K562 (cell line): ENCODE results near the gene SCLY. TPM values are rescaled to one million over a fixed set of nuclear protein-coding genes. Genes with fewer than 3 reads are reported as not detected.

Experiments used
- ATAC-seq: fragments of 200-7000 bp; cut with Tn5 transposase; 3 replicates; pipeline ENCODE4 v1.9.1; 2020; ENCODE audit warnings: moderate library complexity
- BruUV-seq: library from RNA; stranded (reverse); fragments of 400-500 nt; replicated peaks from 2 replicates; lab custom pipeline; 2021; lab: Mats Ljungman, UMichigan
- CTCF ChIA-PET: fragments of 300-600 bp; formaldehyde crosslinking; extraction: SDS; loops from one replicate; lab custom pipeline; 2021; ENCODE audit warnings: low intra/inter-chr PET ratio; lab: Yijun Ruan, JAX
- POLR2A ChIA-PET: fragments of 300-600, 350-650 bp; sonication (Branson Sonifier 250); formaldehyde crosslinking; extraction: SDS; loops from one replicate; lab custom pipeline; 2021; ENCODE audit warnings: antibody characterized with exemption, inconsistent platforms; lab: Yijun Ruan, JAX
- DNase-seq, 4 experiments: peaks; one replicate each; pipeline versions ENCODE4 v3.0.0 to v3.0.0-alpha.2; 2011 to 2018; ENCODE audit warnings: low spot score in 3 of 4, mixed read lengths in 3 of 4; ENCODE audit errors: extremely low read depth in 1 of 4
- FAIRE-seq: peaks from 2 replicates; lab custom pipeline; 2011; peaks lifted over from hg19 to GRCh38; lab: Jason Lieb, UNC
- H2AFZ ChIP-seq: 2 replicates; pipeline ENCODE4 v1.6.0; 2011; ENCODE audit warnings: low read depth, low read length, control low read depth, inconsistent platforms
- H3K27ac ChIP-seq: fragments of 200-600 bp; 3 replicates; pipeline ENCODE4 v1.8.0; 2011; ENCODE audit warnings: low read depth, mild to moderate bottlenecking, control low read depth, inconsistent platforms, low read length, moderate library complexity, mixed read lengths; ENCODE audit errors: extremely low read depth
- H3K27me3 ChIP-seq, 2 experiments: fragments of 300-600 bp in 1 of 2; 2 replicates in 1 of 2; 3 replicates in 1 of 2; pipeline versions ENCODE4 v1.6.0 to v1.8.0; 2011; ENCODE audit warnings: inconsistent platforms in 2 of 2, low read length in 2 of 2, mild to moderate bottlenecking in 1 of 2, mixed read lengths in 1 of 2, moderate library complexity in 1 of 2; ENCODE audit not compliant: control insufficient read depth in 2 of 2, insufficient read depth in 2 of 2
- H3K36me3 ChIP-seq: fragments of 300-600 bp; 3 replicates; pipeline ENCODE4 v1.8.0; 2011; ENCODE audit warnings: mild to moderate bottlenecking, low read length, inconsistent platforms; ENCODE audit not compliant: control insufficient read depth, insufficient read depth
- H3K4me1 ChIP-seq, 2 experiments: fragments of 200-600 bp in 1 of 2; replicated peaks in 1 of 2; 2 replicates in 1 of 2; 3 replicates in 1 of 2; pipeline versions ENCODE4 v1.5.1 to v1.8.0; 2011; ENCODE audit warnings: inconsistent platforms in 2 of 2, low read length in 2 of 2, mild to moderate bottlenecking in 1 of 2, mixed read lengths in 1 of 2, moderate library complexity in 1 of 2; ENCODE audit not compliant: control insufficient read depth in 2 of 2, insufficient read depth in 2 of 2
- H3K4me2 ChIP-seq: 2 replicates; pipeline ENCODE4 v1.6.1; 2011; ENCODE audit warnings: low read length, control low read depth, inconsistent platforms, mixed read lengths; ENCODE audit not compliant: insufficient read depth
- H3K4me3 ChIP-seq: fragments of 200-600 bp; sonication (generic), shearing (Covaris generic); 2 replicates; pipeline ENCODE4 v1.5.1; 2016; ENCODE audit warnings: control low read depth, inconsistent platforms
- H3K79me2 ChIP-seq: fragments of 200-600 bp; 3 replicates; pipeline ENCODE4 v1.8.0; 2011; ENCODE audit warnings: low read length, inconsistent platforms; ENCODE audit not compliant: control insufficient read depth, insufficient read depth
- H3K9ac ChIP-seq, 2 experiments: 2 replicates each; pipeline versions ENCODE4 v1.6.0 to v1.6.1; 2011; ENCODE audit warnings: low read depth in 2 of 2, low read length in 2 of 2, control low read depth in 1 of 2, inconsistent platforms in 1 of 2, mild to moderate bottlenecking in 1 of 2, mixed read lengths in 1 of 2; ENCODE audit not compliant: insufficient read depth in 1 of 2
- H3K9me1 ChIP-seq: one replicate; pipeline ENCODE4 v1.6.0; 2011; ENCODE audit warnings: inconsistent platforms, mild to moderate bottlenecking, low read length, moderate library complexity; ENCODE audit not compliant: control insufficient read depth, insufficient read depth
- H3K9me3 ChIP-seq: replicated peaks from 2 replicates; pipeline ENCODE4 v1.5.1; 2011; ENCODE audit warnings: low read depth, low read length, inconsistent platforms; ENCODE audit not compliant: control insufficient read depth, insufficient read depth
- H4K20me1 ChIP-seq: replicated peaks from 2 replicates; pipeline ENCODE4 v1.6.1; 2011; ENCODE audit warnings: low read length, inconsistent platforms, mixed read lengths; ENCODE audit not compliant: control insufficient read depth, insufficient read depth
- BRCA1 ChIP-seq, 2 experiments: fragments of 450-650 bp in 1 of 2; sonication (generic) in 1 of 2; formaldehyde crosslinking in 1 of 2; IDR thresholded peaks; 2 replicates each; pipeline versions ENCODE4 v1.5.0 to v1.6.1; 2017 to 2020; ENCODE audit warnings: mild to moderate bottlenecking in 1 of 2, missing genetic modification reagents in 1 of 2
- CEBPB ChIP-seq: fragments of 450-650 bp; IDR thresholded peaks from 2 replicates; pipeline ENCODE4 v1.6.1; 2016; ENCODE audit warnings: missing genetic modification characterization, missing compliant biosample characterization
- KLF6 ChIP-seq: fragments of 250-450 bp; sonication (Bioruptor Pico); IDR thresholded peaks from 2 replicates; pipeline ENCODE4 v1.4.0; 2020; ENCODE audit warnings: mild to moderate bottlenecking, moderate library complexity, borderline replicate concordance
- NR0B1 ChIP-seq: fragments of 450-650 bp; IDR thresholded peaks from one replicate; pipeline ENCODE4 v1.6.1; 2018; ENCODE audit warnings: mild to moderate bottlenecking, moderate library complexity; ENCODE audit not compliant: partially characterized antibody
- RFX1 ChIP-seq: fragments of 450-650 bp; IDR thresholded peaks from 2 replicates; pipeline ENCODE4 v1.6.1; 2016; ENCODE audit warnings: mild to moderate bottlenecking, moderate library complexity
- SAFB2 ChIP-seq: fragments of 200-400 bp; formaldehyde crosslinking; IDR thresholded peaks from 2 replicates; pipeline ENCODE4 v1.6.1; 2018; ENCODE audit warnings: borderline replicate concordance, low read length, low read depth, moderate library complexity; ENCODE audit not compliant: severe bottlenecking
- SMAD4 ChIP-seq: fragments of 250-450 bp; sonication (Bioruptor Pico); conservative IDR thresholded peaks from 2 replicates; pipeline ENCODE4 v1.8.0; 2021; ENCODE audit warnings: inconsistent platforms, mild to moderate bottlenecking, moderate library complexity
- SRF ChIP-seq, 2 experiments: fragments of 250-450, 450-650 bp in 1 of 2; sonication (Bioruptor Pico) in 1 of 2; sonication (generic) in 1 of 2; formaldehyde crosslinking; IDR thresholded peaks; 2 replicates each; pipeline versions ENCODE4 v1.5.0 to v1.5.1; 2020 to 2022; ENCODE audit warnings: mild to moderate bottlenecking in 1 of 2, missing genetic modification reagents in 1 of 2
- XRCC3 ChIP-seq: fragments of 450-650 bp; IDR thresholded peaks from 2 replicates; pipeline ENCODE4 v1.6.1; 2017; ENCODE audit warnings: mild to moderate bottlenecking, moderate library complexity
- ZNF75A ChIP-seq: fragments of 450-650 bp; formaldehyde crosslinking; IDR thresholded peaks from 2 replicates; pipeline ENCODE4 v1.4.0; 2020; ENCODE audit warnings: mild to moderate bottlenecking
- WGBS: fragments of 100-300 bp; shearing (Covaris generic); methylation state at CpG from one replicate; pipeline ENCODE4 v1.1.6; 2016; ENCODE audit warnings: low coverage, mixed read lengths; ENCODE audit not compliant: insufficient coverage; ENCODE audit errors: missing lambda C conversion rate; 5-methylcytosine and 5-hydroxymethylcytosine counted together
- in situ Hi-C: fragments of 300-500 bp; cut with MboI; formaldehyde crosslinking; loops from 4 replicates; pipeline ENCODE4 v1.15.0; 2018; ENCODE audit warnings: inconsistent platforms, mixed read lengths
- intact Hi-C: fragments of 100-400 bp; cut with micrococcal nuclease; formaldehyde crosslinking; loops from 2 replicates; pipeline ENCODE4 v1.14.2; 2022
- polyA plus RNA-seq, 8 experiments: library from polyadenylated mRNA; depleted of rRNA in 4 of 8; stranded (reverse) in 5 of 8; unstranded in 3 of 8; fragments of >200 nt; fragmentation: Nextera tagmentation in 2 of 8; fragmentation: Illumina TruSeq in 1 of 8; extraction: Ambion mirVana in 2 of 8; extraction: Trizol in 1 of 8; gene quantifications; 2 replicates each; pipeline versions ENCODE4 v1.2.1 to v1.2.3, GENCODE V29; 2011 to 2014; ENCODE audit warnings: inconsistent platforms in 1 of 8, missing spikeins in 1 of 8
- total RNA-seq, 7 experiments: library from RNA; depleted of rRNA in 6 of 7; stranded (reverse); fragments of >200 nt in 6 of 7; fragmentation: Illumina TruSeq in 2 of 7; extraction: Trizol in 2 of 7; gene quantifications; 2 replicates each; pipeline versions ENCODE4 v1.2.1 to v1.2.3, GENCODE V29; 2011 to 2021; ENCODE audit warnings: low replicate concordance in 1 of 7

SCLY gene
- total and polyA plus RNA-seq, 9 of the 15 experiments (the other 6 are each of a cell fraction or from before 2014, with no cell fraction given) = 2.6 to 32.2 (median 21.1) TPM

GRCh38 chr2:238102865-238103264 lies 42.1 kb downstream of the SCLY start:
- no peaks in the 10 kb centered on the region for H3K9me3 ChIP-seq
- H3K9ac ChIP-seq = no peak overlapping the region
- no peak overlapping the region for H2AFZ ChIP-seq
- DNase-seq (no peak), FAIRE-seq (no peak), ATAC-seq (no peak)
- POLR2A ChIA-PET = no interaction called here
- H3K36me3 ChIP-seq = no peaks in the 10 kb centered on the region
- CTCF ChIA-PET = no interaction called here
- no peak overlapping the region for H3K4me3 ChIP-seq
- no peak overlapping the region for H3K27ac ChIP-seq
- intact Hi-C loops = no loop called here
- no peak overlapping the region for H3K4me2 ChIP-seq
- no peaks in the 10 kb centered on the region for H3K79me2 ChIP-seq
- peaks cover 6 to 67% of the 10 kb centered on the region in 2 experiments; a peak in 3 of 5 replicates for H3K4me1 ChIP-seq
- no TSS peak for BruUV-seq
- 23% methylated on average over 7 of the region's 10 CpGs for WGBS
- TF ChIP-seq KLF6 (CRISPR knock-in tag) (no peak), CEBPB (tag) (no peak), XRCC3 (no peak), RFX1 (no peak), NR0B1 (no peak), BRCA1 (IDR thresholded peaks at IDR 0.05) (no peak), BRCA1 (CRISPR knock-in tag; IDR thresholded peaks at IDR 0.05) (no peak), SRF (CRISPR knock-in tag; IDR thresholded peaks at IDR 0.05) (no peak), SMAD4 (CRISPR knock-in tag) (no peak), SAFB2 (no peak), ZNF75A (CRISPR knock-in tag) (no peak)
- peaks cover 3% of the 10 kb centered on the region for H3K9me1 ChIP-seq
- in situ Hi-C loops = loop anchor here (10.0 kb wide), 1 partner anchor 248 kb away; the partner anchor contains the start of gene RAMP1
- no peaks in the 10 kb centered on the region for H3K27me3 ChIP-seq
- H4K20me1 ChIP-seq = no peaks in the 10 kb centered on the region
